Kidney (tissue), 14 donors: ENCODE results near the gene PHF12. TPM values are rescaled to one million over a fixed set of nuclear protein-coding genes. Genes with fewer than 3 reads are reported as not detected.

Experiments
- DNase-seq, 5 donors: peaks; one replicate each; pipeline ENCODE4 v3.0.0-alpha.2; 2013 to 2020
- FAIRE-seq: peaks from 2 replicates; lab custom pipeline; 2012; peaks lifted over from hg19 to GRCh38; lab: Jason Lieb, UNC
- H3K27ac ChIP-seq, 2 donors: one replicate each; pipeline ENCODE4 v1.7.0; 2013; ENCODE audit warnings: low read depth in 2 of 2, low read length in 2 of 2, inconsistent platforms in 1 of 2
- H3K27me3 ChIP-seq: one replicate; pipeline ENCODE4 v1.7.1; 2013; ENCODE audit warnings: low read length, inconsistent platforms; ENCODE audit not compliant: control insufficient read depth, insufficient read depth
- H3K36me3 ChIP-seq, 3 donors: one replicate each; pipeline versions ENCODE4 v1.7.0 to v1.7.1; 2013; ENCODE audit warnings: low read length in 3 of 3, control low read depth in 1 of 3, inconsistent platforms in 1 of 3; ENCODE audit not compliant: insufficient read depth in 3 of 3, control insufficient read depth in 2 of 3
- H3K4me1 ChIP-seq, 3 donors: one replicate each; pipeline versions ENCODE4 v1.7.0 to v1.7.1; 2013; ENCODE audit warnings: low read length in 3 of 3, inconsistent platforms in 1 of 3, low read depth in 1 of 3; ENCODE audit not compliant: control insufficient read depth in 2 of 3, insufficient read depth in 2 of 3
- H3K4me3 ChIP-seq, 3 donors: one replicate each; pipeline versions ENCODE4 v1.7.0 to v1.8.1; 2013; ENCODE audit warnings: low read length in 3 of 3, control low read depth in 1 of 3, inconsistent platforms in 1 of 3
- H3K9ac ChIP-seq, 3 donors: one replicate each; pipeline versions ENCODE4 v1.7.0 to v1.7.1; 2013; ENCODE audit warnings: low read length in 3 of 3, control low read depth in 1 of 3, inconsistent platforms in 1 of 3
- H3K9me3 ChIP-seq, 3 donors: one replicate each; pipeline versions ENCODE4 v1.7.0 to v1.7.1; 2013; ENCODE audit warnings: low read length in 3 of 3, control low read depth in 1 of 3, inconsistent platforms in 1 of 3; ENCODE audit not compliant: control insufficient read depth in 2 of 3, insufficient read depth in 1 of 3
- intact Hi-C: fragments of 100-400 bp; cut with DNase I; formaldehyde crosslinking; loops from one replicate; pipeline ENCODE4 v1.11.1; 2022
- polyA plus RNA-seq: library from polyadenylated mRNA; stranded (reverse); fragments of 350-450 nt; fragmentation: Illumina TruSeq; extraction: RNeasy Lipid Tissue Mini Kit (QIAGEN cat#74804); gene quantifications from one replicate; pipeline ENCODE4 v1.2.3, GENCODE V29; 2014; ENCODE audit warnings: low read depth, low replicate concordance; ENCODE audit not compliant: insufficient read depth
- total RNA-seq: library from RNA; stranded (reverse); fragmentation: NEBNext Ultra II Directional; extraction: Animal tissue kit (Norgen Biotek cat#: 25700); gene quantifications from one replicate; pipeline ENCODE4 v1.2.1, GENCODE V29; 2021
- TF ChIP-seq, protein P1 (sequence below): IDR thresholded peaks from 3 replicates; pipeline ENCODE4 v1.5.1; 2012; ENCODE audit warnings: mild to moderate bottlenecking, moderate library complexity, borderline replicate concordance; ENCODE audit not compliant: insufficient read depth; ENCODE audit errors: extremely low read depth
- donor health status: control.
- donor health status: control.
- donor health status: control.
- donor health status: control.
- donor health status: control.
- donor health status: DM: yes; HTN: yes; CAD: no.
- donor health status: Normal renal cell carcinoma (clear cell type).

The PHF12 gene
- total and polyA plus RNA-seq, 2 donors from 2014 or later: 8.8 to 50.4 TPM

DNA sequence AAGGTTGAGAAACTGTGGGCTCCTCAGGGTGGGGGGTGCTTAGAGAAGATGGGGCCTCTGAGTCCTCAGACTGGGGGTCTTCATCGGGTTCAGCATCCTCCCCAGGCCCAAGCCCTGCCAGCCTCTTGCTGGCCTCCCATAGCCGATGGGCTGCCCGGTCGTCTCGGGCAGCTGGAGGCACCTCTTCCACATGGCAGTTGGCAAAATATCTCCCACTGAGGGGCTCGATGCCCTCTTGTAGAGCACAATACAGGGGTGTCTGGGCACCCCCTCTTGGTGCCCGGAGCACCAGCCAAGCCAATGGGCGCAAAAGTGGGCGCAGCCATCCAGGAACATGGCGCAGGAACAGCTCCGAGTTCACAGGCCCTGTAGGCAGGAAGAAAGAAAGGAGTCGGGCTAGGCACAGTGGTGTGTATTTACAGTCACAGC is 52.8 kb downstream of the PHF12 start:
- no peak overlapping the region for H3K4me3 ChIP-seq
- H3K9ac ChIP-seq: peak overlapping the region in 1 of 3 donors; percentile 94
- H3K4me1 ChIP-seq: peaks cover 0 to 27% (median 16%) of the 10 kb centered on the region in 3 donors

DNA sequence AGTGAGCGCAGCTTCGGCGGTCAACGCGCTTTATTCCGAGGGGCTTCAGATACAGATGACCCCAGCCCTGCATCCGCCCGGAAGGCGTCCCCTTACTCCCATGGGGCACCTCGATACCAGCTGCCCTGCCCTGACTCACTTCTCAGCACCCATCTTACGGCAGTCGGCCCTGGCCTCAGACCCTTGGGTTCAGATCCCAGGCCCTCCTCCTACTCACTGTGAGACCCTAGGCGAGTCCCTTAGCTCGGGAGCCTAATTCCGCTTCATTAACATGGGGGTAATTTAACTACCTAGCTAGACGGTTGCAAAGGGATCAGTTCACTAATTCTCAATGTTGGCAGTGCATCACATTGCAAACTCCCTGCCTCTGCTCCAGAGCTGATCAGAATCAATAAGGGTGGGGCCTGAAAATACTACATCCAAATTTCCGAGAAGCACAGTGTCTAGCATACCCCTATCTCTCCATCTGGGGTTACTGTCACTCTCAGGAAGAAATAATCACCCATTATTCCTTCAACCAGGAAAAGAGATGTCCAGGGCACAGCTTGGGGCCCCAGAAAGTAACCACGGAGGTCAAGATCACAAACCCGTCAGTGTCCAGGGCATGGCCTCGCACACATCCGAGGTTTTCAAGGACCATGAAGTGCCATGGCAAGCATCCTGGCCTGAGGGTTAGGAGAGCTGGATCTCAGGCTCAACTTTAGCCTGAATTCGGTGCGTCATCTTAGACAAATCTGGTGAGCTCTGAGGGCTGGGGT is 53.4 kb downstream of the PHF12 start:
- H3K9ac ChIP-seq: peak overlapping the region; percentile 42 to 99 (median 94)
- DNase-seq (peak in 1 of 5 donors; percentile 75), FAIRE-seq (no peak)
- intact Hi-C loops: no loop called here
- peak overlapping the region; percentile 72 to 87 (median 73) for H3K4me3 ChIP-seq
- H3K27me3 ChIP-seq: no peaks in the 10 kb centered on the region
- TF ChIP-seq, protein P1, sequence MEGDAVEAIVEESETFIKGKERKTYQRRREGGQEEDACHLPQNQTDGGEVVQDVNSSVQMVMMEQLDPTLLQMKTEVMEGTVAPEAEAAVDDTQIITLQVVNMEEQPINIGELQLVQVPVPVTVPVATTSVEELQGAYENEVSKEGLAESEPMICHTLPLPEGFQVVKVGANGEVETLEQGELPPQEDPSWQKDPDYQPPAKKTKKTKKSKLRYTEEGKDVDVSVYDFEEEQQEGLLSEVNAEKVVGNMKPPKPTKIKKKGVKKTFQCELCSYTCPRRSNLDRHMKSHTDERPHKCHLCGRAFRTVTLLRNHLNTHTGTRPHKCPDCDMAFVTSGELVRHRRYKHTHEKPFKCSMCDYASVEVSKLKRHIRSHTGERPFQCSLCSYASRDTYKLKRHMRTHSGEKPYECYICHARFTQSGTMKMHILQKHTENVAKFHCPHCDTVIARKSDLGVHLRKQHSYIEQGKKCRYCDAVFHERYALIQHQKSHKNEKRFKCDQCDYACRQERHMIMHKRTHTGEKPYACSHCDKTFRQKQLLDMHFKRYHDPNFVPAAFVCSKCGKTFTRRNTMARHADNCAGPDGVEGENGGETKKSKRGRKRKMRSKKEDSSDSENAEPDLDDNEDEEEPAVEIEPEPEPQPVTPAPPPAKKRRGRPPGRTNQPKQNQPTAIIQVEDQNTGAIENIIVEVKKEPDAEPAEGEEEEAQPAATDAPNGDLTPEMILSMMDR: no peak
- no peaks in the 10 kb centered on the region for H3K36me3 ChIP-seq
- H3K27ac ChIP-seq: peak overlapping the region; percentile 90 to 97
- no peaks in the 10 kb centered on the region for H3K9me3 ChIP-seq
- H3K4me1 ChIP-seq: peaks cover 0 to 25% (median 18%) of the 10 kb centered on the region in 3 donors

More for the DNA sequence above, 52.8 kb downstream of the PHF12 start:
- intact Hi-C loops: no loop called here
- Histone ChIP-seq H3K9me3 (no peaks in the 10 kb centered on the region), H3K27ac (peak overlapping the region in 1 of 2 donors; percentile 97), H3K27me3 (no peaks in the 10 kb centered on the region), H3K36me3 (no peaks in the 10 kb centered on the region)
- TF ChIP-seq, protein P1: no peak
- DNase-seq: no peak
- no peak for FAIRE-seq

DNA sequence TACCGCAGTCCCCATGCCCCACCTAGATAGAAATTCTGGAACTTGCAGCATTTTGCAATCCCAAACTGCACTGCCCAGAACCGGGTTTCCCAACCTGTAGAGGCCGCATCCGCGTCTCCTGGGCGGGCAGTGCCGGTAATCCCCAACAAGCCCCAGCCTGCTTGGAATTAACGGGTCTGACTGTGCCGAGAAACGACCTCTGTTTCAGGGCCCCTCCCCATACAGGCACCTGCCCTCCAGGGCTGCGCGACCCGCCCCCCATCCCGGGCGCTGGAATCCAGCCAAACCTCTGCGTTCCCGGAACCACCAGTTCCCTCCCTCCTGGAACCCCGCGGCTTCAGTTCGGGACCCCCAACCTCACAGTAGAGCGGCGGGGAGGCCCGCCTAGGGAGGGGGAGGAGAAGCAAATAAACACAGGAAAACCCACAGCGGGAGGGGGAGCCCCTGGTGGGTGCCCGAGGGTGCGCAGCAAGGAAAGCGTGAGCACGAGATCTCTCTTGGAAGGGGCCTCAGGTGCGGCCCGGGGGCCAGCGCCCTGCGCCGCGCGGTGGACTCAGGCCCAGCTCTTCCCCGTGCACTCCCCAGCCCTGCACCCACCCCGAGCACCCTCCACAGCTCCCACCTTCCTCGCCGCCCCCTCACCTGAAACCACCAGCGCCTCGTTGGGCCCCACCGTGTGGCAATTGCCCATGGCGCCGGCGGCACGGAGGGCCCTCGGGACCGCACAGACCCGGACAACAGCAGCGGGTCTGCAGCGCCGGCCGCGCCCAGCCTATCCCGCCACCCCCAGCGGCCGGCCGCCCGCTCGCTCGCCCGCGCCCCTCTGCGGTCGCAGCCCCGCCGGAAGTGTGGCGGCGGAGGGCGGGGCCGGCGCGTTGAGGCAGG is 54.2 kb downstream of the PHF12 start, which contains the start of gene FLOT2:
Gene FLOT2, minus strand, starts transcription at position 850 of the 885 bp plus-strand sequence. Its CDS starts 159 bp downstream, at position 691.
- Histone ChIP-seq H3K9ac (peak within 1 kb of the TSS; percentile 42 to 99 (median 94)), H3K27me3 (no peaks in the 10 kb centered on the region), H3K9me3 (no peaks in the 10 kb centered on the region), H3K4me1 (peaks cover 0 to 29% (median 25%) of the 10 kb centered on the region in 3 donors), H3K36me3 (no peaks in the 10 kb centered on the region), H3K4me3 (peak within 1 kb of the TSS; percentile 72 to 87 (median 73)), H3K27ac (peak within 1 kb of the TSS; percentile 90 to 97)
- TF ChIP-seq, protein P1: peak; percentile 9
- DNase-seq: peak; percentile 67 to 91 (median 79)
- intact Hi-C loops: no loop called here
- no peak for FAIRE-seq
